ENCODE data around the gene GRB10.
"Not testable (repeated sequence)": the region's sequence is repeated elsewhere in the genome, so short reads cannot be mapped to it uniquely, and the experiment has no call there.

The GRB10 gene

DNA sequence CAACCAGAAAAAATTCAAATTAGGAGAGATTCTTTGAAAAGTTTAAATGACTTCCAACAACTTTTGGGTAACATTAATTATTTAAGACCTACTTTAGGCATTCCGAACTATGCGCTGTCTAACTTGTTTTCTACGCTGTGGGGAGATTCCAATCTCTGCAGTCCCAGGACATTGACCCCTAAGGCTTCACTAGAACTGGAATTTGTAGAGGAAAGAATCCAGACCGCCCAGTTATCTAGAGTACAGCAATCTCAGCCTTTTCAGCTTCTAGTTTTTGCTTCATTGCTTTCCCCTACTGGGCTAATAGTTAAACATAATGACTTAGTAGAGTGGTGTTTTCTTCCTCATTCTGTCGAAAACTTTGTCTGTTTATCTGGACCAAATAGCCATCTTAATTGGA is 202.6 kb downstream of the GRB10 start:
- Histone ChIP-seq H3K27me3 (ENCODE audit: insufficient read depth, low read depth) (no peaks in the 10 kb centered on the region), H3K4me3 (IDR thresholded peaks at IDR 0.05; ENCODE audit: insufficient read depth, low read depth, low read length) (no peak overlapping the region), H3K27ac (no peak overlapping the region), H3K4me1 (ENCODE audit: low read depth, poor library complexity, severe bottlenecking) (peaks cover 13% of the 10 kb centered on the region), H3K4me2 (no peak overlapping the region), H3K79me2 (ENCODE audit: insufficient read depth, low read depth) (no peaks in the 10 kb centered on the region), H3K9ac (no peak overlapping the region), H4K20me1 (ENCODE audit: insufficient read depth) (no peaks in the 10 kb centered on the region), H2AFZ (ENCODE audit: low read depth) (no peak overlapping the region), H3K36me3 (ENCODE audit: insufficient read depth) (no peaks in the 10 kb centered on the region)
- no peak for TF ChIP-seq CTCF (conservative IDR thresholded peaks at IDR 0.05; ENCODE audit: low read depth, low read length)

- H3K27ac ChIP-seq; H3K27me3 ChIP-seq (ENCODE audit: insufficient read depth, low read depth); H2AFZ ChIP-seq (ENCODE audit: low read depth); H3K36me3 ChIP-seq (ENCODE audit: insufficient read depth); H3K9ac ChIP-seq; H4K20me1 ChIP-seq (ENCODE audit: insufficient read depth); H3K4me2 ChIP-seq; H3K79me2 ChIP-seq (ENCODE audit: insufficient read depth, low read depth); H3K4me3 ChIP-seq (IDR thresholded peaks at IDR 0.05; ENCODE audit: insufficient read depth, low read depth, low read length); H3K4me1 ChIP-seq (ENCODE audit: low read depth, poor library complexity, severe bottlenecking): not testable (repeated sequence)
These were observed 204.6 kb downstream of the GRB10 start for GRCh38 chr7:50578105-50578504.

GRCh38 chr7:50577569-50577968 is 205.1 kb downstream of the GRB10 start:
- Histone ChIP-seq H3K27me3 (ENCODE audit: insufficient read depth, low read depth) (no peaks in the 10 kb centered on the region), H4K20me1 (ENCODE audit: insufficient read depth) (no peaks in the 10 kb centered on the region), H2AFZ (ENCODE audit: low read depth) (no peak overlapping the region), H3K9ac (no peak overlapping the region), H3K27ac (no peak overlapping the region), H3K4me1 (ENCODE audit: low read depth, poor library complexity, severe bottlenecking) (no peaks in the 10 kb centered on the region), H3K36me3 (ENCODE audit: insufficient read depth) (no peaks in the 10 kb centered on the region), H3K4me2 (no peak overlapping the region), H3K4me3 (IDR thresholded peaks at IDR 0.05; ENCODE audit: insufficient read depth, low read depth, low read length) (no peak overlapping the region), H3K79me2 (ENCODE audit: insufficient read depth, low read depth) (no peaks in the 10 kb centered on the region)
- no peak for TF ChIP-seq CTCF (conservative IDR thresholded peaks at IDR 0.05; ENCODE audit: low read depth, low read length)

- not testable (repeated sequence) for H3K4me3 ChIP-seq (IDR thresholded peaks at IDR 0.05; ENCODE audit: insufficient read depth, low read depth, low read length); H3K27me3 ChIP-seq (ENCODE audit: insufficient read depth, low read depth); H4K20me1 ChIP-seq (ENCODE audit: insufficient read depth); H2AFZ ChIP-seq (ENCODE audit: low read depth); H3K79me2 ChIP-seq (ENCODE audit: insufficient read depth, low read depth); H3K4me2 ChIP-seq; H3K36me3 ChIP-seq (ENCODE audit: insufficient read depth); H3K9ac ChIP-seq; H3K27ac ChIP-seq; H3K4me1 ChIP-seq (ENCODE audit: low read depth, poor library complexity, severe bottlenecking)
These were observed 206.3 kb downstream of the GRB10 start for GRCh38 chr7:50576388-50576787.

GRCh38 chr7:50567715-50568261 is 214.9 kb downstream of the GRB10 start:
- Histone ChIP-seq H3K27ac (no peak overlapping the region), H3K36me3 (ENCODE audit: insufficient read depth) (no peaks in the 10 kb centered on the region)
- no peak for TF ChIP-seq CTCF (conservative IDR thresholded peaks at IDR 0.05; ENCODE audit: low read depth, low read length)

More at GRCh38 chr7:50567715-50568261, 214.9 kb downstream of the GRB10 start:
- Histone ChIP-seq H3K9ac (no peak overlapping the region), H3K79me2 (ENCODE audit: insufficient read depth, low read depth) (no peaks in the 10 kb centered on the region), H4K20me1 (ENCODE audit: insufficient read depth) (no peaks in the 10 kb centered on the region), H3K4me3 (IDR thresholded peaks at IDR 0.05; ENCODE audit: insufficient read depth, low read depth, low read length) (no peak overlapping the region), H2AFZ (ENCODE audit: low read depth) (no peak overlapping the region), H3K4me2 (no peak overlapping the region), H3K27me3 (ENCODE audit: insufficient read depth, low read depth) (no peaks in the 10 kb centered on the region), H3K4me1 (ENCODE audit: low read depth, poor library complexity, severe bottlenecking) (no peaks in the 10 kb centered on the region)
